Natural killer cell treated with Interleukin-12 subunit alpha and Interleukin-12 subunit beta and Interleukin-15 and Interleukin-18, amount 100 ng/mL, for 72 hours (primary cell): ENCODE results near the gene GGT1. TPM values are rescaled to one million over a fixed set of nuclear protein-coding genes. Genes with fewer than 3 reads are reported as not detected.

Source experiments
- ATAC-seq, 2 donors: fragments of 150-1000 bp; cut with Tn5 transposase in 1 of 2; sonication (Bioruptor Pico), chemical (Tn5 transposase) in 1 of 2; 2 replicates each; pipeline ENCODE4 v1.10.0; 2021
- DNase-seq: peaks from one replicate; pipeline ENCODE4 v3.0.0; 2022; ENCODE audit warnings: low spot score
- H3K27ac Mint-ChIP-seq, 2 donors: 1 replicate in 1 of 2; 2 replicates in 1 of 2; pipeline ENCODE4 v1.8.0; 2022; ENCODE audit warnings: mixed read lengths in 2 of 2, mild to moderate bottlenecking in 1 of 2, moderate library complexity in 1 of 2
- H3K27me3 Mint-ChIP-seq, 2 donors: 1 replicate in 1 of 2; 2 replicates in 1 of 2; pipeline ENCODE4 v1.8.0; 2022; ENCODE audit warnings: mixed read lengths in 2 of 2
- H3K36me3 Mint-ChIP-seq: one replicate; pipeline ENCODE4 v1.8.0; 2022; ENCODE audit warnings: mixed read lengths
- H3K4me1 Mint-ChIP-seq, 2 donors: 1 replicate in 1 of 2; 2 replicates in 1 of 2; pipeline ENCODE4 v1.8.0; 2022; ENCODE audit warnings: low read depth in 2 of 2, mixed read lengths in 2 of 2, mild to moderate bottlenecking in 1 of 2
- H3K4me3 Mint-ChIP-seq: one replicate; pipeline ENCODE4 v1.8.0; 2022; ENCODE audit warnings: mixed read lengths
- H3K9me3 Mint-ChIP-seq: 2 replicates; pipeline ENCODE4 v1.8.0; 2022; ENCODE audit warnings: mixed read lengths
- total RNA-seq, 2 donors: library from RNA; stranded (reverse); gene quantifications; one replicate each; pipeline ENCODE4 v1.2.3, GENCODE V29; 2022

The GGT1 gene
- total RNA-seq, 2 donors from 2014 or later: 13.7 to 59.5 TPM

- Mint-ChIP-seq H3K9me3 (no peaks in the 10 kb centered on the region), H3K27me3 (no peaks in the 10 kb centered on the region), H3K4me3 (no peak overlapping the region), H3K27ac (peak overlapping the region in 1 of 2 donors; percentile 63), H3K4me1 (peaks cover 0 to 7% of the 10 kb centered on the region in 2 donors), H3K36me3 (peaks cover 29% of the 10 kb centered on the region)
- no peak for DNase-seq
- no peak for ATAC-seq
Measured at GRCh38 chr22:24576778-24577177, 26.2 kb upstream of the GGT1 start.

GRCh38 chr22:24578355-24579257 lies 24.4 kb upstream of the GGT1 start:
- Mint-ChIP-seq H3K36me3 (peaks cover 17% of the 10 kb centered on the region), H3K4me3 (no peak overlapping the region), H3K27me3 (no peaks in the 10 kb centered on the region), H3K9me3 (no peaks in the 10 kb centered on the region), H3K27ac (no peak overlapping the region), H3K4me1 (peaks cover 0 to 7% of the 10 kb centered on the region in 2 donors)
- ATAC-seq (no peak), DNase-seq (no peak)

DNA sequence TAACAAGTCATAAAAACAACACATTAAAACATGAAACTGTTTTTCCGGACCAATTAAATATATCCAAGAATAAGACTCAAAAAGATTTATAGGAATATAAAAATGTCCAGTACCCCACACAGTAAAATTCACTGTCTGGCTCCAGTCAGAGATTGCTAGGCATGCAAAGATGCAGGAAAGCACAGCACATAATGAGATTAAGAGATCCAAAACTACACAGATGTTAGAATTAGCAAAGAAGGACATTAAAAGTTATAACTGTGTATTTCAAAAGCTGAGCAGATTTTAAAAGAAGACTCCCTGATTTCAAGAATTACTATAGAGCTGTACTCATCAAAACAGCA lies 23.8 kb upstream of the GGT1 start:
- no peak for ATAC-seq

DNA sequence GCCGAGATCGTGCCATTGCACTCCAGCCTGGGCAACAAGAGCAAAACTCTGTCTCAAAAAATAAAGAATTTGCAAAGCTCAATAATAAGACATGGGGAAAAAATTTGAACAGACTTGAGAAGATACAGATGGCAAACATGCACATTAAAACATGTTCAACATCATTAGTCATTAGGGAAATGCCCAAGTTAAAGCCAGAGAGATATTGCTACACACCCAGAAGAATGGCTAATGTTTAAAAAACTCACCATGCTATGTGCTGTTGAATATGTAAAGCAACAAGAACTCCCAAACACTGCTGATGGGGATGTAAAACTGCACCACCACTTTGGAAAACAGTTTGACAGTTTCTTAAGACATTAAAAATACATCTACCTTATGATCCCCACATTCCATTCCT lies 22.7 kb upstream of the GGT1 start:
- H3K4me1 Mint-ChIP-seq: peaks cover 0 to 7% of the 10 kb centered on the region in 2 donors
- no peak for ATAC-seq
- no peak for DNase-seq
- H3K27me3 Mint-ChIP-seq: no peaks in the 10 kb centered on the region
- no peaks in the 10 kb centered on the region for H3K9me3 Mint-ChIP-seq
- peaks cover 6% of the 10 kb centered on the region for H3K36me3 Mint-ChIP-seq
- H3K4me3 Mint-ChIP-seq: no peak overlapping the region
- no peak overlapping the region for H3K27ac Mint-ChIP-seq

More for the DNA sequence above, 23.8 kb upstream of the GGT1 start:
- no peaks in the 10 kb centered on the region for H3K27me3 Mint-ChIP-seq
- no peaks in the 10 kb centered on the region for H3K9me3 Mint-ChIP-seq
- peaks cover 0 to 7% of the 10 kb centered on the region in 2 donors for H3K4me1 Mint-ChIP-seq
- peaks cover 17% of the 10 kb centered on the region for H3K36me3 Mint-ChIP-seq
- H3K27ac Mint-ChIP-seq: no peak overlapping the region
- no peak overlapping the region for H3K4me3 Mint-ChIP-seq
- no peak for DNase-seq

DNA sequence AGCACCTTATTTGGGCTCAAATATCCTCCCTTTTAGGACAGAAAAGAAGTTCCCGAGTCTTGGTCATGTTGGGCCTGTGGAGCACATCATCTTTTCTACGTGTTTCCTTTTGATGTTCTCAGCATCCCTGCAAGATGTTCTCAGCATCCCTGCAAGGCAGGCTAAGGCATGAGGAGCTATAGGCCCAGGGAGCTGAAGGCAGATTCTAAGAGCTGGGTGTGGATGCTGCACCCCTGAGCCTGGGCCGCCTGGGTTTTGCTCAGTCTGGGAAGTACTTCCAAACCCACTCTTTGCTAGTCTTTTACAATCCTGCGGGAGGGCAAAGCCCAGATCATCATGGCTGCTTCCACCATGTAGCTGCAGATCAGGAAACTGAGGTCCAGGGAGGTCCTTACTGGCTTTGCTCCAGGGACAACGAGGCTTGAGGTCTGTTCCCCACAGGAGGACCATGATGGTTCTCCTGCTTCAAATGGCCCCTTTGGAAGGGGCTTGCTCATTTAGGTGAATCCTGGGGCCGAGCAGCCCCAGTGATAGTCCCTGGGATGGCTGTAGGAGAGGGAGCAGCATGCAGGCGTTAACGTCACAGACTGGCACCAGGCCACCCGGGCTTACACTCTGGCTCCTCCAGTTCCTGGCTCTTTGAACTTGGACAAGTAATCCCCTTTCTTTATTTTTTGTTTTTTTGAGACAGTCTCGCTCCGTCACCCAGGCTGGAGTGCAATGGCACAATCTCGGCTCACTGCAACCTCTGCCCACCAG lies 20.8 kb upstream of the GGT1 start:
- Mint-ChIP-seq H3K9me3 (no peaks in the 10 kb centered on the region), H3K4me3 (no peak overlapping the region), H3K36me3 (no peaks in the 10 kb centered on the region), H3K27me3 (no peaks in the 10 kb centered on the region), H3K27ac (no peak overlapping the region), H3K4me1 (peaks cover 0 to 4% of the 10 kb centered on the region in 2 donors)
- no peak for ATAC-seq
- DNase-seq: no peak

DNA sequence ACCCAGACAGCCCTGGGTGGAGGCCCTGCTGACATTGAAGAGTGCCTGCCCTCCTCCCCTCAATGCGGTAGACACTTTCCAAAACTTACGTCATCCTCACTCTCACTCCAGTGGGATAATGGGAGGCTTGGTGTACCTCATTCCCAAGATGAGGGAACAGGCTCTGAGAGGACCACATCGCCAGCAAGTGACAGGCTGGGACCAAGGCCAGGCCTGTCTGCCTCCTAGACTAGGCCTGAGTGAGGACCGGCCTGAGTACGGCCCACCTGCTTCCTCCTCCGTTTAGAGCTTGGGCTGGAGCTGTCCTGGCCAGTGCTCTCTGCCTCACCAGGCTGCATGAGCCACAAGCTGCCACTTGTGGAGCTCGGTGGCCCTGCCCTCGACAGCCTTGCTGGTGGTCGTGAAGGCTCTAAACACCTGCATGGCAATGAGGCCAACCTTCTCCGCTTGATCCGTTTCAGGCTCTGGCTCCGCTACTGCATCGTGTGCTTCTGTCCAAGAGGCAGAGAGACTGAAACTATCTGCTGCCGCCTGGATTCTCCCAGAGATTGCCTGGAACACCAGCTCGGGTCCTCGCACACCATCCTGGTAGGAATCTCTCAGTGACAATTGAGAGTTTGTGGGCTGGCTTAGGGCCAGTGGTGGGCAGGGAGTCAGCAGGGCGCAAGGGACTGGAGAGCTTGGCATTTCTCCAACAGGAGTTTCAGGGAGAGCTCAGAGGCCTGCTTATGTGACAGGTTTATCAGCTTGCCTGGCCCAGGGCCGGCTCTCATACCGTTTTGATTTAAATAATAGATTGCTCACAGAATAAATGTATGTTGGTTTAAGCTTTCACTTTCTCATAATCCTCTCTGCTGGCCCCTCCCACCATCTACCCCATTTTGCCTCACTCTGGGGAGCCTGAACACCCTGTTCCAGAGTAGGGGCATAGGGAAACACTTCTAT lies 19.5 kb upstream of the GGT1 start:
- Mint-ChIP-seq H3K27me3 (no peaks in the 10 kb centered on the region), H3K27ac (no peak overlapping the region), H3K36me3 (no peaks in the 10 kb centered on the region), H3K9me3 (no peaks in the 10 kb centered on the region), H3K4me1 (peaks cover 0 to 4% of the 10 kb centered on the region in 2 donors), H3K4me3 (no peak overlapping the region)
- no peak for DNase-seq
- ATAC-seq: no peak

DNA sequence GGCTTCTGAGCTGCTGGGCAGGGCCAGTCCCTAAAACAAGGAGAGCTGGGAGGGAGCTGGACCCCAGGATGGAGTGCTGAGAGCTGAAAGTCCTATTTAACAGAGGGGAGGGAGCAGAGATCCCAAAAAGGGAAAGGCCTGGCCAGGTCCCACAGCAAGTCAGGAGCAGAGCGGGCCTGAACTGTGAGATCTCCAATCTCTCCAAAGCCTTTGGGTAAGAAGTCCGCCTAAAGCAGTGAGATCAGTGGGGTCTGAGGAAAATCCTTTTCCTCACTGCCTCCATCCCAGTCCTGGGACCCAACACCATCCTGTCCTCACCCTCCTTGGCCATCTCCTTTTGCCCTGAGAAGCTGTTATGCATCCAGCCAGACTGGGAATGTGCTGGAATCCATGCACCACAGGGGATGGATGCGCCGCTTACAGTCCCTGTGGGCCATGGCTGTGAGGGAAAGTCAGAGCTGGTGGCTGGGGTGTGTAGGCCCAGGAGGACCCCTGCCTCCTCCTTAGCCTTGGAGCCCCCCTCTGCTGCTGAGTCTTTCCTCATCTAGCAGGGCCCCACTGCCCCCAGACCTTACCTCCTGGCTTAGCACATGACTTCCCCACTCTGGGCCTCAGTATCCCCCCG lies 18.7 kb upstream of the GGT1 start:
- Mint-ChIP-seq H3K27ac (no peak overlapping the region), H3K9me3 (no peaks in the 10 kb centered on the region), H3K27me3 (no peaks in the 10 kb centered on the region), H3K4me1 (peaks cover 0 to 4% of the 10 kb centered on the region in 2 donors), H3K36me3 (no peaks in the 10 kb centered on the region), H3K4me3 (no peak overlapping the region)
- DNase-seq (no peak), ATAC-seq (no peak)

DNA sequence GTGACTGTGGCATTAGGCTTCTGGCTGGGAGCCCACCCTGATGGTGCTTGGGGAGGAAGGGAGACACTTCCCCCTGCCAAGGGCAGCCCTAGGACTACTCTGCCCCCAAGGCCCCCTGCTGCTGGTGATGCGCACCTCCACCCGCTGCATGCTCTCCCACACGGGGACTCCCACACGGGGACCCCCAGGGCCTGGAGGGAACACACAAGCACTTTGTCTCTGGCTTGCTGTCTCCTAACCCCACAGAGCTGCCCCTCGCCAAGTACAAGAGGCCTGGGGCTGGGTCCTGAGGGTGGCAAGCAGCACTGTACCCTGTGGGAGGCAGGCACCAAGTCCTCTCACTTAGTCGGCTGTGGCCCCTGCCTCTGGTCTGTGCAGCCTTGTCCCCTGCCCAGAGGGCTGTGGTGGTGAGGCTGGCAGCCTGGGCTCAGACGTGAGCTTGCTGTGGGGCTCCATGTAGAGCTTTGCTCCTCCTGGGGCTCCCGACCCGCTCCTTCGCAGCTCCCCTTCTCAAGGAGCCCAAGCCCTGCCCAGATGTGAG lies 18.1 kb upstream of the GGT1 start:
- no peaks in the 10 kb centered on the region for H3K27me3 Mint-ChIP-seq
- DNase-seq (no peak), ATAC-seq (no peak)
- no peak overlapping the region for H3K4me3 Mint-ChIP-seq
- H3K9me3 Mint-ChIP-seq: no peaks in the 10 kb centered on the region
- H3K27ac Mint-ChIP-seq: no peak overlapping the region
- H3K36me3 Mint-ChIP-seq: no peaks in the 10 kb centered on the region
- peaks cover 0 to 4% of the 10 kb centered on the region in 2 donors for H3K4me1 Mint-ChIP-seq

- Mint-ChIP-seq H3K36me3 (no peaks in the 10 kb centered on the region), H3K4me1 (no peaks in the 10 kb centered on the region), H3K4me3 (no peak overlapping the region), H3K27me3 (no peaks in the 10 kb centered on the region), H3K9me3 (no peaks in the 10 kb centered on the region), H3K27ac (no peak overlapping the region)
- no peak for DNase-seq
- ATAC-seq: no peak
Measured at GRCh38 chr22:24585461-24585860, 17.5 kb upstream of the GGT1 start.

- Mint-ChIP-seq H3K27ac (no peak overlapping the region), H3K4me3 (no peak overlapping the region), H3K4me1 (no peaks in the 10 kb centered on the region), H3K9me3 (no peaks in the 10 kb centered on the region), H3K27me3 (no peaks in the 10 kb centered on the region), H3K36me3 (no peaks in the 10 kb centered on the region)
- no peak for ATAC-seq
- no peak for DNase-seq
Measured at GRCh38 chr22:24585927-24586546, 17.0 kb upstream of the GGT1 start.

DNA sequence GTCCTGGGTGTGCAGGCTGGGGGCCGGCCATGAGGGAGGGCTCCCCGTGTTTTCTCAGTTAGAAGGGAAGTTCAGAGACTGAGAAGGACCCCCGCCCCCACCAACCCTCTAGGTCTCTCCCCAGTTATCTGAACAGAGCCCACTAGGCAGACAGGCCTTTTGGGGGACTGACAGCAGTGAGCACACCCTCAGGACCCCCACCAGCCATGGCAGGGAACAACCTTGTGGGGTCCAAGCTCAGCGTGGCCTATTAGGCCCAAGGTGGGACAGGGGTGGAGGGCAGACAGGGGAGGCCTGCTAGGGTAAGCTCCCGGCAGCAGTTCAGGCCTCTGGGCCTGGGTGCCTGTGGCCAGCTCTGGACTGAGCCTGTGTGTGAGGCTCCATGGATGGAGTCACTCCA lies 15.7 kb upstream of the GGT1 start:
- Mint-ChIP-seq H3K27ac (no peak overlapping the region), H3K27me3 (no peaks in the 10 kb centered on the region), H3K9me3 (no peaks in the 10 kb centered on the region), H3K36me3 (no peaks in the 10 kb centered on the region), H3K4me3 (no peak overlapping the region), H3K4me1 (peaks cover 0 to 2% of the 10 kb centered on the region in 2 donors)
- DNase-seq (no peak), ATAC-seq (no peak)

- H3K27me3 Mint-ChIP-seq: no peaks in the 10 kb centered on the region
- H3K36me3 Mint-ChIP-seq: no peaks in the 10 kb centered on the region
- H3K9me3 Mint-ChIP-seq: no peaks in the 10 kb centered on the region
- H3K27ac Mint-ChIP-seq: no peak overlapping the region
- H3K4me1 Mint-ChIP-seq: peaks cover 0 to 4% of the 10 kb centered on the region in 2 donors
- ATAC-seq: no peak
- DNase-seq: no peak
- H3K4me3 Mint-ChIP-seq: no peak overlapping the region
Measured at GRCh38 chr22:24587948-24588347, 15.0 kb upstream of the GGT1 start.

DNA sequence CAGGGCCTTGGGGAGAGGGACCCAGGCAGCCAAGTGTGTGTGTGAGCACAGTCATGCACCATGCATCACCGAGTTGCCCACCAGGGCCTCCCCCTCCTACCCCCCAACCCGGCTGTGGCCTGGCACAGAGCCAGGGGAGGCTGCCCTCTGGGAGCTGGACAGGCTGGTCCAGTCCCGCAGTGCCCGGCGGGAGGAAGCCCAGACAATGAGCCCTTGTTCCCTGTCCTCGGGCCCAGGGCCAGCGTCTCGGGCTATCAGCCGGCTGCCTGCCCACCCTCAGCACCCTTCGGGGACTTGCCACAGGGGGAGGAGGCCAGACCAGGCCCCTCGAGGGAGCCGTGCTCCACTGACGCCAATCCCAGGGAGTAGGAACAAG lies 14.6 kb upstream of the GGT1 start:
- no peaks in the 10 kb centered on the region for H3K9me3 Mint-ChIP-seq
- DNase-seq: no peak
- peaks cover 0 to 4% of the 10 kb centered on the region in 2 donors for H3K4me1 Mint-ChIP-seq
- no peak overlapping the region for H3K4me3 Mint-ChIP-seq
- no peak for ATAC-seq
- H3K36me3 Mint-ChIP-seq: no peaks in the 10 kb centered on the region
- no peaks in the 10 kb centered on the region for H3K27me3 Mint-ChIP-seq
- no peak overlapping the region for H3K27ac Mint-ChIP-seq
